RWPE2 (cell line): ENCODE results near the gene SLC22A24.
A peak's percentile ranks its signal among the peaks of the same experiment; 100 is the strongest.

Experiments used
- ATAC-seq: fragments of 200-7000 bp; cut with Tn5 transposase; 3 replicates; pipeline ENCODE4 v1.9.1; 2021; ENCODE audit warnings: low read depth
- DNase-seq: peaks from one replicate; pipeline ENCODE4 v3.0.0-alpha.2; 2020; ENCODE audit warnings: low spot score
- H3K27ac ChIP-seq: fragments of 450-650 bp; 2 replicates; pipeline ENCODE4 v1.5.1; 2017; ENCODE audit warnings: mild to moderate bottlenecking; ENCODE audit not compliant: poor library complexity, severe bottlenecking
- H3K27me3 ChIP-seq: fragments of 250-450 bp; sonication (Bioruptor Pico); 2 replicates; pipeline ENCODE4 v1.5.1; 2021; ENCODE audit warnings: mild to moderate bottlenecking, moderate library complexity; ENCODE audit not compliant: insufficient read depth, poor library complexity, severe bottlenecking
- H3K36me3 ChIP-seq: fragments of 250-450 bp; sonication (Bioruptor Pico); 2 replicates; pipeline ENCODE4 v1.5.1; 2020; ENCODE audit warnings: low read depth, mild to moderate bottlenecking, moderate library complexity
- H3K4me1 ChIP-seq: fragments of 250-450 bp; sonication (Bioruptor Pico); 2 replicates; pipeline ENCODE4 v1.5.1; 2021; ENCODE audit warnings: mild to moderate bottlenecking, moderate library complexity; ENCODE audit not compliant: insufficient read depth, poor library complexity, severe bottlenecking
- H3K4me3 ChIP-seq: fragments of 250-450 bp; sonication (Bioruptor Pico); 2 replicates; pipeline ENCODE4 v1.5.1; 2021; ENCODE audit warnings: mild to moderate bottlenecking, moderate library complexity; ENCODE audit not compliant: severe bottlenecking
- H3K9me3 ChIP-seq: fragments of 250-450 bp; sonication (Bioruptor Pico); 2 replicates; pipeline ENCODE4 v1.5.1; 2021; ENCODE audit warnings: mild to moderate bottlenecking, moderate library complexity; ENCODE audit not compliant: severe bottlenecking
- TF ChIP-seq, protein P1 (sequence below): fragments of 450-650 bp; IDR thresholded peaks from one replicate; pipeline ENCODE4 v1.5.1; 2017; ENCODE audit warnings: mild to moderate bottlenecking, moderate library complexity; ENCODE audit not compliant: poor library complexity, severe bottlenecking

SLC22A24 gene

DNA sequence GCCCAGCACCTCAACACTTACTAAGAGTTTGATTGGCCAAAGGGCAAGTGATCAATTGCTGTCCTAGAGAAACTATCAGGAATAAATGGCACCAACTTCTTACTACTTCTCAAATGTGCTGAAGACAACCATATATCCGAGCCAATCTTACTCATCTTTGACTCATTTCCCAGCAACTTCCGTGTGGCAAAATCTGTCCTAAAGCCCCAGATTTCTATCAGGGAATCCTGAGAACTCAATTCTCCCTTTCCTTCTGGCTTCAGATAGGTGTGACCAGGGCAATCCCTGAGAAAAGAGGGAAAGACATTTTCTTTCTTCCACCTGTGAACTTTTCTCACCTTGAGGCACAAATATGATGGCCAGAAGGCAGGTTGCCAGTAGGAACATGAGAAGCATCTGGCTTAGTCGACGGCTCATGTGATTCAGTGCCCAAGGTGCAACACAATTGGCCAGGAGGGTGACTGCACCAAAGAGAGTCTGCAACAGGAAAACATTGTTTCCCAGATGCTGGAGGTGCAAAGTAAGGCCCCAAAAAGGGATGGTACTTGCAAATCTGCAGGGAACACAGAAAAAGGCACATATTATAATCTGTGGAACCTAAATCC, 21.8 kb upstream of the SLC22A24 start:
- no peaks in the 10 kb centered on the region for H3K4me1 ChIP-seq
- ATAC-seq: 0 out of 3 replicates have a peak, but pooled peaks have one; percentile 29
- no peaks in the 10 kb centered on the region for H3K9me3 ChIP-seq
- H3K27ac ChIP-seq: no peak overlapping the region
- no peak for DNase-seq
- TF ChIP-seq, protein P1, sequence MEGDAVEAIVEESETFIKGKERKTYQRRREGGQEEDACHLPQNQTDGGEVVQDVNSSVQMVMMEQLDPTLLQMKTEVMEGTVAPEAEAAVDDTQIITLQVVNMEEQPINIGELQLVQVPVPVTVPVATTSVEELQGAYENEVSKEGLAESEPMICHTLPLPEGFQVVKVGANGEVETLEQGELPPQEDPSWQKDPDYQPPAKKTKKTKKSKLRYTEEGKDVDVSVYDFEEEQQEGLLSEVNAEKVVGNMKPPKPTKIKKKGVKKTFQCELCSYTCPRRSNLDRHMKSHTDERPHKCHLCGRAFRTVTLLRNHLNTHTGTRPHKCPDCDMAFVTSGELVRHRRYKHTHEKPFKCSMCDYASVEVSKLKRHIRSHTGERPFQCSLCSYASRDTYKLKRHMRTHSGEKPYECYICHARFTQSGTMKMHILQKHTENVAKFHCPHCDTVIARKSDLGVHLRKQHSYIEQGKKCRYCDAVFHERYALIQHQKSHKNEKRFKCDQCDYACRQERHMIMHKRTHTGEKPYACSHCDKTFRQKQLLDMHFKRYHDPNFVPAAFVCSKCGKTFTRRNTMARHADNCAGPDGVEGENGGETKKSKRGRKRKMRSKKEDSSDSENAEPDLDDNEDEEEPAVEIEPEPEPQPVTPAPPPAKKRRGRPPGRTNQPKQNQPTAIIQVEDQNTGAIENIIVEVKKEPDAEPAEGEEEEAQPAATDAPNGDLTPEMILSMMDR: no peak
- no peak overlapping the region for H3K4me3 ChIP-seq
- H3K36me3 ChIP-seq: no peaks in the 10 kb centered on the region
- H3K27me3 ChIP-seq: peaks cover 20% of the 10 kb centered on the region

DNA sequence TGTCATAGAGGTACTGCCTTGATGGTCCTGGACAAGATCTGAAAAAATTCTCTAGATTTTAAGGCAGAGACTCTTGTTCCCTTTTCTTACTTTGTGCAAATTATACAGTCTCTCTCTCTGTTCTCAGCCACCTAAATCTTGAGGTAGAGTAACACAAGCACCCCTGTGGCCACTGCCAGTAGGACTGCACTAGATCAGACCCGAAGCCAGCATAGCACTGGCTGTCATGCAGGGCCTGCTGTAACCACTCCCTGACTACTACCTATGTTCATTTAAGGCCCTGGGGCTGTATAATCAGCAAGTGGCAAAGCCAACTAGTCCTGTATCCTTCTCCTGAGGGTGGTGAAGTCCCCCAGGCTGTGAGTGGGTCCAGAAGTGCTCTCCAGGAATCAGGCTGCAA, 11.8 kb upstream of the SLC22A24 start:
- peaks cover 5% of the 10 kb centered on the region for H3K9me3 ChIP-seq
- no peaks in the 10 kb centered on the region for H3K4me1 ChIP-seq
- peaks cover 25% of the 10 kb centered on the region for H3K27me3 ChIP-seq
- no peak overlapping the region for H3K4me3 ChIP-seq
- TF ChIP-seq, protein P1: no peak
- no peak overlapping the region for H3K27ac ChIP-seq
- DNase-seq: no peak
- no peak for ATAC-seq
- H3K36me3 ChIP-seq: no peaks in the 10 kb centered on the region

DNA sequence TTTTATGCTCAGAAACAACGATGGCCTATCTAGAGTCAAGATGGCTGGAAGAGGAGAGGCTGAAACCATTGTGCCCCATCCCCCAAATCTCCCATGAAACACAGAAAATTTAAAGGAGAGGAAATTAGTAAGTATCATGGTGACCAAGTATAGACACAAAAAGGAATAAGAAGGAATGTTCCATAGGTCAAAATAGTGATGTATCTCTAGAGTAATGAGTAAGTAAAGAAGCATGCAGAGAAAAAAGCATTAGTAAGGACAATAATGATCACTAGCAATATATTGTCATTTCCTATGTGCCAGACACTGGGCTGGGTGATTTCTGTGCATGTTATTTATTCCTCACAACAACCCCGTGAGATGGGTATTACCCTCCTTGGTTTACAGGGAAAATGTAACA, 2.6 kb upstream of the SLC22A24 start:
- ATAC-seq (no peak), DNase-seq (no peak)
- H3K27me3 ChIP-seq: no peaks in the 10 kb centered on the region
- H3K27ac ChIP-seq: peak overlapping the region; percentile 41
- TF ChIP-seq, protein P1: no peak
- H3K4me3 ChIP-seq: no peak overlapping the region
- H3K36me3 ChIP-seq: no peaks in the 10 kb centered on the region
- peaks cover 4% of the 10 kb centered on the region for H3K4me1 ChIP-seq
- no peaks in the 10 kb centered on the region for H3K9me3 ChIP-seq

DNA sequence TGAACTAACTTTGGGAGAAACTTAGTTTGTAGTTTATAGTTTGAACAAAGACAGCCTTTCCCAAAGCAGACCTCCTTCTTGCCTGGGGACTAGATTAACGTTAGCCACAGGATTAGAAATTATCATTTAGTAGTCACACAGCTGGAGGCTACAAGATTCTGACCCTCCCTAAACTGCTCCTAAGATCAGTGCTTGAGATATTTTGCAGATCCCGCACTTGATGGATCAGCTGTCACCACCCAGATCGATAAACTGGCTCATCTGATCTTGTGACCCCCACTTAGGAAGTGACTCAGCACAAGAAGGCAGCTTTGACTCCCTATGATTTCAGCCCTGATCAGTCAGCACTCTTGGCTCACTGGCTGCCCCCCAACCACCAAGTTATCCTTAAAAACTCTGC, 1.6 kb downstream of the SLC22A24 start:
- DNase-seq (no peak), ATAC-seq (no peak)
- H3K27me3 ChIP-seq: no peaks in the 10 kb centered on the region
- H3K4me1 ChIP-seq: peaks cover 4% of the 10 kb centered on the region
- TF ChIP-seq, protein P1: no peak
- H3K9me3 ChIP-seq: no peaks in the 10 kb centered on the region
- H3K36me3 ChIP-seq: no peaks in the 10 kb centered on the region
- no peak overlapping the region for H3K27ac ChIP-seq
- no peak overlapping the region for H3K4me3 ChIP-seq

DNA sequence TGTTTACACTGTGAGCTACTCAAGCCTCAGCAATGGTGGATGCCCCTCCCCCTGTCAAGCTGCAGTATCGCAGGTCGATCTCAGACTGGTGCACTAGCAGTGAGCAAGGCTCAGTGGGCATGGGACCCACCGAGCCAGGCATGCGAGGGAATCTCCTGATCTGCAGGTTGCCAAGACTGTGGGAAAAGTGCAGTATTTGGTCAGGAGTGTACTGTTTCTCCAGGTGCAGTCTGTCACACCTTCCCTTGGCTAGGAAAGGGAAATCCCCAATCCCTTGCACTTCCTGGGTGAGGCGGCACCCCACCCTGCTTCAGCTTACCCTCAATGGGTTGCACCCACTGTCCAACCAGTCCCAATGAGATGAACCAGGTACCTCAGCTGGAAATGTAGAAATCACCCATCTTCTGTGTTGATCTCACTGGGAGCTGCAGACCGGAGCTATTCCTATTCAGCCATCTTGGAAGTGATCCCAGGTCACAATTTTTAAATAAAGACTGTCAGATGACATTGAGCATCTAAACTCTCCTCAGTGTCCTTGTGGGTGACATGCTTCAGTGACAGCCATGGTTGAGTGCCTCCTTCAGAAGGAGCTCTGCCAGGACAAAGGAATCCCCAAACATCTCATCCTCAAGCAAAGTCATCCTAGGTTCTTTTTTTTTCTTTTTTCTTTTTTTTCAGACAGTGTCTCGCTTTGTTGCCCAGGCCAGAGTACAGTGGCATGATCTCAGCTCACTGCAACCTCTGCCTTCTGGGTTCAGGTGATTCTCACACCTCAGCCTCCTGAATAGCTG, 10.8 kb downstream of the SLC22A24 start:
- no peak for DNase-seq
- Histone ChIP-seq H3K4me1 (no peaks in the 10 kb centered on the region), H3K36me3 (no peaks in the 10 kb centered on the region), H3K4me3 (no peak overlapping the region), H3K27ac (no peak overlapping the region), H3K27me3 (peaks cover 7% of the 10 kb centered on the region), H3K9me3 (no peaks in the 10 kb centered on the region)
- TF ChIP-seq, protein P1: no peak
- ATAC-seq: no peak
